Right kidney (tissue), 1 donor: ENCODE results near the gene ADAMTS4.

Experiments
- DNase-seq: peaks from one replicate; pipeline ENCODE4 v3.0.0-alpha.2; 2016

Gene ADAMTS4

GRCh38 chr1:161196111-161196510 lies 2.7 kb downstream of the ADAMTS4 start:
- no peak for DNase-seq

GRCh38 chr1:161195171-161195570 lies 3.7 kb downstream of the ADAMTS4 start:
- no peak for DNase-seq

GRCh38 chr1:161193561-161194235 lies 5.2 kb downstream of the ADAMTS4 start:
- DNase-seq: no peak

- DNase-seq: peak; percentile 42
Measured at GRCh38 chr1:161192476-161193465, 6.1 kb downstream of the ADAMTS4 start.

- DNase-seq: no peak
Measured at GRCh38 chr1:161191971-161192370, 6.9 kb downstream of the ADAMTS4 start.

- DNase-seq: no peak
Measured at GRCh38 chr1:161190962-161191521, 7.8 kb downstream of the ADAMTS4 start.

GRCh38 chr1:161189036-161189435 lies 9.8 kb downstream of the ADAMTS4 start:
- DNase-seq: no peak

- DNase-seq: no peak
Measured at GRCh38 chr1:161188381-161188780, 10.5 kb downstream of the ADAMTS4 start.

GRCh38 chr1:161187311-161187710 lies 11.5 kb downstream of the ADAMTS4 start:
- no peak for DNase-seq

GRCh38 chr1:161185732-161186311 lies 13.0 kb downstream of the ADAMTS4 start:
- no peak for DNase-seq

GRCh38 chr1:161185282-161185682 lies 13.6 kb downstream of the ADAMTS4 start:
- no peak for DNase-seq

GRCh38 chr1:161182214-161182613 lies 16.6 kb downstream of the ADAMTS4 start:
- DNase-seq: no peak

GRCh38 chr1:161180639-161181038 lies 18.2 kb downstream of the ADAMTS4 start:
- DNase-seq: no peak

- no peak for DNase-seq
Measured at GRCh38 chr1:161179698-161180097, 19.2 kb downstream of the ADAMTS4 start.

GRCh38 chr1:161177936-161178244 lies 21.0 kb downstream of the ADAMTS4 start:
- no peak for DNase-seq

GRCh38 chr1:161177112-161177935 lies 21.5 kb downstream of the ADAMTS4 start, which contains the start of gene B4GALT3:
Gene B4GALT3, minus strand, starts transcription at chr1:161177507. Its CDS starts 1,447 bp downstream, at chr1:161176060.
- DNase-seq: peak; percentile 96

GRCh38 chr1:161176468-161177111 lies 22.3 kb downstream of the ADAMTS4 start:
- DNase-seq: no peak

GRCh38 chr1:161175771-161176453 lies 22.9 kb downstream of the ADAMTS4 start:
- DNase-seq: no peak

GRCh38 chr1:161174911-161175310 lies 23.9 kb downstream of the ADAMTS4 start:
- no peak for DNase-seq

GRCh38 chr1:161173711-161174110 lies 25.1 kb downstream of the ADAMTS4 start:
- DNase-seq: no peak
